ENCODE data around the gene GJD3. TPM values are rescaled to one million over a fixed set of nuclear protein-coding genes. Genes with fewer than 3 reads are reported as not detected.
A peak's percentile ranks its signal among the peaks of the same experiment; 100 is the strongest.
"Not testable (repeated sequence)": the region's sequence is repeated elsewhere in the genome, so short reads cannot be mapped to it uniquely, and the experiment has no call there.

The GJD3 gene
- total RNA-seq, 5 donors from 2014 or later (not counting 1 experiment from before 2014, with no cell fraction given): not detected

DNA sequence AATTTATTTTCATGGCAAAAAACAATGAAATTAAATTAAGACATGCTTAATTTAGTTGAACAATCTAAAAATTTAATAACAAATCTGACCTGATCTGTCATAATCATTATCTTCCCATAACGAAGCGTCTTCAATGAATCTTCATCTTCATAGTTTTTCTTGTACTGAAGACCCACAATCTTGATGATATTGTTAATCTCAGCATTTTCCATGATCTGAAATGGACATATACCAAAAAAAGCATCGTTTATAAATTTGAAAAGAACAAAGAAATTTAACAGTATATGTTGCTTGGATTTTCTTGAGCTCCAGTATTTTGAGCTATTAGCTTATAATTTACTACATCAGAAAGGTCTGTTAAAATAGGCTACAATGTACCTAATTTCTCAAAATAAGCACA is 42.9 kb upstream of the GJD3 start:
- no peak overlapping the region for H3K27ac ChIP-seq (ENCODE audit: low read length)
- Mint-ChIP-seq H3K9me3 (no peaks in the 10 kb centered on the region), H3K4me3 (no peak overlapping the region), H3K36me3 (no peaks in the 10 kb centered on the region), H3K4me1 (peaks cover 8 to 22% (median 16%) of the 10 kb centered on the region in 3 donors), H3K27me3 (no peaks in the 10 kb centered on the region), H3K27ac (no peak overlapping the region)
- ATAC-seq (replicated peaks in 1 of 4): no peak
- CTCF ChIA-PET: interaction anchor here (0.9 to 1.1 kb wide), 6 partner anchors 10 to 218 kb away, joined by 3 to 5 read pairs (median 3); partner anchors contain the start of gene TOP2A (in 1 of the 2)
- DNase-seq: no peak
- 100% methylated on average over 2 of the region's 3 CpGs for WGBS (ENCODE audit: insufficient coverage)
- no peaks in the 10 kb centered on the region for H3K27me3 ChIP-seq (replicated peaks in 1 of 2; ENCODE audit: control insufficient read depth in 2 of 2, extremely low read depth in 1 of 2, insufficient read depth in 2 of 2, low read length in 1 of 2)
- no peaks in the 10 kb centered on the region for H3K36me3 ChIP-seq (ENCODE audit: control insufficient read depth in 2 of 2, extremely low read depth in 1 of 2, insufficient read depth in 1 of 2, low read length in 1 of 2)
- no peak overlapping the region for H3K4me3 ChIP-seq (ENCODE audit: control insufficient read depth in 1 of 2, extremely low read depth in 1 of 2, low read length in 1 of 2)
- H3K9me3 ChIP-seq: no peaks in the 10 kb centered on the region
- peaks cover 0 to 2% of the 10 kb centered on the region in 2 experiments for H3K4me1 ChIP-seq (ENCODE audit: control insufficient read depth in 1 of 2, extremely low read depth in 1 of 2, insufficient read depth in 2 of 2, low read length in 2 of 2)
- POLR2A ChIA-PET: interaction anchor here in 1 of 2 donors (0.6 to 1.0 kb wide), 2 partner anchors 19 to 1313 kb away, joined by 3 read pairs; no protein-coding TSS in a partner anchor

DNA sequence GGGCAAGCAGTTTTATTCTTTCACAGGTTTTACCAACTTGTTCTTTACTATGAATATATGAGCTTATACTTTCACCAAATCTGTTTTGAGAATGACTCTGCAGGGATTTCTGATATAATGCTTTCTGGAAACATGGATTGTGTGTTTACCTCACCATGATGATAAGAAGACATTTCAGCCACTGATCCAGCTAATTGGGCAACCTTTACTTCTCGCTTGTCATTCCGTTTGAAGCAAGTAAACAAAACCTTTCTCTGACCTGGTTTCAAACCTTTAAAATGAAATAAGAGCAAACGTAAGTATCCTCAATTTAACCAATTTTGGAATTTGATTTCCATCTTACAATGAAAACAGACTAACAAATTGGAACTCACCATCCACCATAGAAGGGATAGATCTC is 39.5 kb upstream of the GJD3 start:
- Histone ChIP-seq H3K27ac (ENCODE audit: low read length) (no peak overlapping the region), H3K36me3 (ENCODE audit: control insufficient read depth in 2 of 2, extremely low read depth in 1 of 2, insufficient read depth in 1 of 2, low read length in 1 of 2) (no peaks in the 10 kb centered on the region), H3K4me1 (ENCODE audit: control insufficient read depth in 1 of 2, extremely low read depth in 1 of 2, insufficient read depth in 2 of 2, low read length in 2 of 2) (peaks cover 0 to 2% of the 10 kb centered on the region in 2 experiments), H3K27me3 (replicated peaks in 1 of 2; ENCODE audit: control insufficient read depth in 2 of 2, extremely low read depth in 1 of 2, insufficient read depth in 2 of 2, low read length in 1 of 2) (no peaks in the 10 kb centered on the region), H3K9me3 (no peaks in the 10 kb centered on the region), H3K4me3 (ENCODE audit: control insufficient read depth in 1 of 2, extremely low read depth in 1 of 2, low read length in 1 of 2) (no peak overlapping the region)
- CTCF ChIA-PET: interaction anchor here in 1 of 2 donors (0.5 to 1.5 kb wide), 4 partner anchors 12 to 105 kb away, joined by 4 to 9 read pairs (median 4); no protein-coding TSS in a partner anchor
- H3K27me3 Mint-ChIP-seq: no peaks in the 10 kb centered on the region
- no peaks in the 10 kb centered on the region for H3K9me3 Mint-ChIP-seq
- peaks cover 14 to 30% (median 23%) of the 10 kb centered on the region in 3 donors for H3K4me1 Mint-ChIP-seq
- POLR2A ChIA-PET: no interaction called here
- ATAC-seq (replicated peaks in 1 of 4) (no peak), DNase-seq (no peak)
- no peak overlapping the region for H3K4me3 Mint-ChIP-seq
- H3K27ac Mint-ChIP-seq: peak overlapping the region in 1 of 2 donors; percentile 44
- WGBS (ENCODE audit: insufficient coverage): 100% methylated on average over 2 of the region's 3 CpGs
- no peaks in the 10 kb centered on the region for H3K36me3 Mint-ChIP-seq

DNA sequence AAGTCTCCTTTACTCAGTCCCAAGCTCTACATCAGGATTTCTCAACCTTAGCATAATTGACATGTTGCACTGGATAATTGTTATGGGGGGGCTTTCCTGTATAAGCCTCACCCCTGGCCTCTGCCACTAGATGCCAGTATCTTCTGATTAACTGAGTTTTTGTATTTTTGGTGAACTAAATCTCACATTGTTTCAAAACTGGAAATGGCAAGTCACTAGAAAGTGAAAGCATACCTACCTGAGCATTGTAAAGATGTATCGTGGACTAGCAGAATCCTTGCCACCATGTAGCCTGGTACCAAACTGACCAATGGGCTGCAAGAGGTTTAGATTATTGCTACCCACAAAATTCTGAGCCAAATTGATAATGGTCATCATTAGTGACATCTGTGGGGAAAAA is 38.1 kb upstream of the GJD3 start:
- Mint-ChIP-seq H3K36me3 (no peaks in the 10 kb centered on the region), H3K27me3 (no peaks in the 10 kb centered on the region), H3K4me3 (peak overlapping the region; percentile 15 to 67 (median 39)), H3K9me3 (no peaks in the 10 kb centered on the region), H3K4me1 (peaks cover 14 to 30% (median 23%) of the 10 kb centered on the region in 3 donors), H3K27ac (peak overlapping the region; percentile 17 to 64)
- no peaks in the 10 kb centered on the region for H3K9me3 ChIP-seq
- H3K27me3 ChIP-seq (replicated peaks in 1 of 2; ENCODE audit: control insufficient read depth in 2 of 2, extremely low read depth in 1 of 2, insufficient read depth in 2 of 2, low read length in 1 of 2): no peaks in the 10 kb centered on the region
- WGBS (ENCODE audit: insufficient coverage): 40% methylated on average over 1 of the region's 1 CpG
- ChIA-PET CTCF (interaction anchor here (0.5 to 1.5 kb wide), 6 partner anchors 9 to 213 kb away, joined by 3 to 6 read pairs (median 4); no protein-coding TSS in a partner anchor), POLR2A (interaction anchor here (0.6 to 1.3 kb wide), 3 partner anchors 13 to 243 kb away, joined by 3 to 4 read pairs (median 3); no protein-coding TSS in a partner anchor)
- no peaks in the 10 kb centered on the region for H3K36me3 ChIP-seq (ENCODE audit: control insufficient read depth in 2 of 2, extremely low read depth in 1 of 2, insufficient read depth in 1 of 2, low read length in 1 of 2)
- peak overlapping the region; percentile 20 for H3K27ac ChIP-seq (ENCODE audit: low read length)
- peak overlapping the region in 1 of 2 donors; percentile 14 for H3K4me3 ChIP-seq (ENCODE audit: control insufficient read depth in 1 of 2, extremely low read depth in 1 of 2, low read length in 1 of 2)
- H3K4me1 ChIP-seq (ENCODE audit: control insufficient read depth in 1 of 2, extremely low read depth in 1 of 2, insufficient read depth in 2 of 2, low read length in 2 of 2): peaks cover 0 to 2% of the 10 kb centered on the region in 2 experiments
- peak in 3 of 35 experiments; percentile 6 to 39 (median 13) for DNase-seq
- ATAC-seq (replicated peaks in 1 of 4): peak; percentile 32 to 75 (median 62)

DNA sequence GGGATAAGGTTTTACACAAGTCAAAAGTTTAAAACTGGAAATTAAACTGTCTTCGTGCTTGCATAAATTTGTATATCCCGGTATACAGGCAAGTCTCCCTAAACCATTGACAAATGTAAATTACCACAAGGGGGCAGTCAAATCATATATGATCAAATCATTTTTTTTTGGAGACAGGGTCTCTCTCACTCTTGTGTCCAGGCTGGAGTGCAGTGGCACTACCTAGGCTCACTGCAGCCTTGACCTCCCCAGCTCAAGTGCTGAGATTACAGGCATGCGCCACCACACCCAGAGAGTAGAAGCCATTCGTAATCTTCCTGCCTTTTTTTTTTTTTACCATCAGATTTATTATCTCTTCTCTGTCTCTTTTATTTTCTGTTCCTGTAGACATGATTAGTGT is 34.6 kb upstream of the GJD3 start:
- Histone ChIP-seq H3K27ac (ENCODE audit: low read length) (no peak overlapping the region), H3K27me3 (replicated peaks in 1 of 2; ENCODE audit: control insufficient read depth in 2 of 2, extremely low read depth in 1 of 2, insufficient read depth in 2 of 2, low read length in 1 of 2) (no peaks in the 10 kb centered on the region), H3K4me3 (ENCODE audit: control insufficient read depth in 1 of 2, extremely low read depth in 1 of 2, low read length in 1 of 2) (no peak overlapping the region), H3K4me1 (ENCODE audit: control insufficient read depth in 1 of 2, extremely low read depth in 1 of 2, insufficient read depth in 2 of 2, low read length in 2 of 2) (peaks cover 0 to 2% of the 10 kb centered on the region in 2 experiments), H3K9me3 (no peaks in the 10 kb centered on the region), H3K36me3 (ENCODE audit: control insufficient read depth in 2 of 2, extremely low read depth in 1 of 2, insufficient read depth in 1 of 2, low read length in 1 of 2) (no peaks in the 10 kb centered on the region)
- WGBS (ENCODE audit: insufficient coverage): 100% methylated on average over 1 of the region's 4 CpGs
- DNase-seq: peak in 4 of 35 experiments; percentile 11 to 77 (median 13)
- Mint-ChIP-seq H3K4me3 (no peak overlapping the region), H3K4me1 (peaks cover 14 to 28% (median 22%) of the 10 kb centered on the region in 3 donors), H3K9me3 (no peaks in the 10 kb centered on the region), H3K36me3 (no peaks in the 10 kb centered on the region), H3K27ac (peak overlapping the region in 1 of 2 donors; percentile 70), H3K27me3 (no peaks in the 10 kb centered on the region)
- ATAC-seq (replicated peaks in 1 of 4): peak in 3 of 4 experiments; percentile 29 to 74 (median 54)
- ChIA-PET CTCF (interaction anchor here (0.6 to 3.5 kb wide), 10 partner anchors 14 to 409 kb away, joined by 3 to 32 read pairs (median 4); partner anchors contain the start of gene TOP2A (in 1 of the 2)), POLR2A (no interaction called here)

DNA sequence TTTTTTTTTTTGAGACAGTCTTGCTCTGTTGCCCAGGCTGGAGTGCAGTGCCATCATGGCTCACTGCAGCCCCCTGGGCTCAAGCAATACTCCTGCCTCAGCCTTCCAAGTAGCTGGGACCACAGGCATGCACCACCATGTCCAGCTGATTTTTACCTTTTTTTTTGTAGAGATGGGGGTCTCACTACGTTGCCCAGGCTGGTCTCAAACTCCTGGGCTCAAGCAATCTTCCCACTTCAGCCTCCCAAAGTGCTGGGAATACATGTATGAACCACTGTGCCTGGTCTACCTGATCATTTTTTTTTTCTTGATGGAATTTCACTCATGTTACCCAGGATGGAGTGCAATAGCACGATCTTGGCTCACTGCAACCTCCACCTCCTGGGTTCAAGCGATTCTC is 22.0 kb upstream of the GJD3 start:
- not testable (repeated sequence) for H3K27ac Mint-ChIP-seq; H3K9me3 Mint-ChIP-seq; H3K27me3 Mint-ChIP-seq; H3K36me3 Mint-ChIP-seq; H3K4me3 ChIP-seq (ENCODE audit: control insufficient read depth in 1 of 2, extremely low read depth in 1 of 2, low read length in 1 of 2); H3K4me3 Mint-ChIP-seq; H3K4me1 Mint-ChIP-seq; H3K4me1 ChIP-seq (ENCODE audit: control insufficient read depth in 1 of 2, extremely low read depth in 1 of 2, insufficient read depth in 2 of 2, low read length in 2 of 2); DNase-seq; H3K36me3 ChIP-seq (ENCODE audit: control insufficient read depth in 2 of 2, extremely low read depth in 1 of 2, insufficient read depth in 1 of 2, low read length in 1 of 2); H3K9me3 ChIP-seq; H3K27ac ChIP-seq (ENCODE audit: low read length); ATAC-seq (replicated peaks in 1 of 4); H3K27me3 ChIP-seq (replicated peaks in 1 of 2; ENCODE audit: control insufficient read depth in 2 of 2, extremely low read depth in 1 of 2, insufficient read depth in 2 of 2, low read length in 1 of 2)
- ChIA-PET CTCF (interaction anchor here (0.7 to 1.0 kb wide), 2 partner anchors 127 to 233 kb away, joined by 3 to 5 read pairs; no protein-coding TSS in a partner anchor), POLR2A (interaction anchor here in 1 of 2 donors (0.7 kb wide), 1 partner anchor 41 kb away, joined by 6 read pairs; no protein-coding TSS in a partner anchor)
- no CpG with 5 or more reads among the region's 3 CpGs for WGBS (ENCODE audit: insufficient coverage)

DNA sequence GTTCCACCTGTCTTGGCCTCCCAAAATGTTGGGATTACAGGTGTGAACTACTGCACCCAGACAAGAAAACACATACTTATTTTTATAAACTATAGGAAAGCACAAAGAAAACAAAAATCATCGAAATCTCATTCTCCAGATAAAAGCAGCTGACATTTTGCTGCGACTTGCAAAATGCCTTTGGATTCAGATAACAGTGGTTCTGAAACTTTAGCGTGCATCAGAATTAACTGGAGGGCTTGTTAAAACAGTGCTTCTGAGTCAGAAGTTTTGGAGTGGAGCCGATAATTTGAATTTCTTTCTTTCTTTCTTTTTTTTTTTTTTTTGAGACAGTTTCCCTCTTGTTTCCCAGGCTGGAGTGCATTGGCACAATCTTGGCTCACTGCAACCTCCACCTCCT is 17.7 kb upstream of the GJD3 start:
- ChIA-PET CTCF (no interaction called here), POLR2A (interaction anchor here (0.7 to 0.9 kb wide), 2 partner anchors 29 to 176 kb away, joined by 7 to 11 read pairs; no protein-coding TSS in a partner anchor)
- no peaks in the 10 kb centered on the region for H3K4me1 Mint-ChIP-seq
- DNase-seq (no peak), ATAC-seq (replicated peaks in 1 of 4) (no peak)
- no peaks in the 10 kb centered on the region for H3K36me3 Mint-ChIP-seq
- H3K4me3 Mint-ChIP-seq: no peak overlapping the region
- H3K27me3 ChIP-seq (replicated peaks in 1 of 2; ENCODE audit: control insufficient read depth in 2 of 2, extremely low read depth in 1 of 2, insufficient read depth in 2 of 2, low read length in 1 of 2): no peaks in the 10 kb centered on the region
- no peak overlapping the region for H3K27ac ChIP-seq (ENCODE audit: low read length)
- H3K4me3 ChIP-seq (ENCODE audit: control insufficient read depth in 1 of 2, extremely low read depth in 1 of 2, low read length in 1 of 2): no peak overlapping the region
- no peaks in the 10 kb centered on the region for H3K9me3 Mint-ChIP-seq
- no peaks in the 10 kb centered on the region for H3K9me3 ChIP-seq
- H3K36me3 ChIP-seq (ENCODE audit: control insufficient read depth in 2 of 2, extremely low read depth in 1 of 2, insufficient read depth in 1 of 2, low read length in 1 of 2): no peaks in the 10 kb centered on the region
- H3K27ac Mint-ChIP-seq: no peak overlapping the region
- H3K27me3 Mint-ChIP-seq: no peaks in the 10 kb centered on the region
- no CpG with 5 or more reads among the region's 4 CpGs for WGBS (ENCODE audit: insufficient coverage)
- no peaks in the 10 kb centered on the region for H3K4me1 ChIP-seq (ENCODE audit: control insufficient read depth in 1 of 2, extremely low read depth in 1 of 2, insufficient read depth in 2 of 2, low read length in 2 of 2)
